MM.1S (cell line): ENCODE results near the gene DNMT3A.

Experiments
- DNase-seq: peaks from one replicate; pipeline ENCODE4 v3.0.0-alpha.2; 2015
- H2AFZ ChIP-seq: fragments of 300-600 bp; sonication (generic); 2 replicates; pipeline ENCODE4 v1.6.0; 2016; ENCODE audit warnings: antibody characterized with exemption, low read length
- H3F3A ChIP-seq: fragments of 300-600 bp; sonication (generic); 2 replicates; pipeline ENCODE4 v1.6.1; 2016; ENCODE audit warnings: mild to moderate bottlenecking, antibody characterized with exemption, low read length, moderate library complexity, mixed read lengths; ENCODE audit not compliant: insufficient read depth
- H3K27ac ChIP-seq: fragments of 300-600 bp; sonication (generic); 2 replicates; pipeline ENCODE4 v1.5.1; 2016; ENCODE audit warnings: mild to moderate bottlenecking, low read length
- H3K27me3 ChIP-seq: fragments of 300-600 bp; sonication (generic); replicated peaks from 2 replicates; pipeline ENCODE4 v1.6.0; 2016; ENCODE audit warnings: low read length; ENCODE audit not compliant: insufficient read depth
- H3K36me3 ChIP-seq: fragments of 300-600 bp; sonication (generic); replicated peaks from 2 replicates; pipeline ENCODE4 v1.6.1; 2016; ENCODE audit warnings: mild to moderate bottlenecking, low read length, mixed read lengths; ENCODE audit not compliant: insufficient read depth
- H3K4me1 ChIP-seq: fragments of 300-600 bp; sonication (generic); 2 replicates; pipeline ENCODE4 v1.6.1; 2016; ENCODE audit warnings: low read length, mixed read lengths
- H3K4me2 ChIP-seq: fragments of 300-600 bp; sonication (generic); 2 replicates; pipeline ENCODE4 v1.6.0; 2016; ENCODE audit warnings: low read depth, low read length
- H3K4me3 ChIP-seq: fragments of 300-600 bp; sonication (generic); 2 replicates; pipeline ENCODE4 v1.5.1; 2016; ENCODE audit warnings: low read length, mixed read lengths
- H3K79me2 ChIP-seq: fragments of 300-600 bp; sonication (generic); 2 replicates; pipeline ENCODE4 v1.6.1; 2016; ENCODE audit warnings: mixed run types, low read length, mixed read lengths
- H3K9ac ChIP-seq: fragments of 300-600 bp; sonication (generic); 2 replicates; pipeline ENCODE4 v1.6.1; 2016; ENCODE audit warnings: low read length, mixed read lengths
- H3K9me2 ChIP-seq: fragments of 300-600 bp; sonication (generic); replicated peaks from 2 replicates; pipeline ENCODE4 v1.6.1; 2016; ENCODE audit warnings: mild to moderate bottlenecking, low read length, mixed read lengths; ENCODE audit not compliant: insufficient read depth
- H3K9me3 ChIP-seq: fragments of 300-600 bp; sonication (generic); replicated peaks from 2 replicates; pipeline ENCODE4 v1.6.1; 2016; ENCODE audit warnings: mild to moderate bottlenecking, low read length, mixed read lengths; ENCODE audit not compliant: insufficient read depth
- H4K20me1 ChIP-seq: fragments of 300-600 bp; sonication (generic); 2 replicates; pipeline ENCODE4 v1.6.1; 2016; ENCODE audit warnings: mild to moderate bottlenecking, low read length, moderate library complexity, mixed read lengths; ENCODE audit not compliant: insufficient read depth
- CTCF ChIP-seq: fragments of 300-600 bp; sonication (generic); IDR thresholded peaks from 2 replicates; pipeline ENCODE4 v1.5.1; 2016; ENCODE audit warnings: antibody characterized with exemption, low read length, mixed read lengths
- EZH2 ChIP-seq: fragments of 300-600 bp; sonication (generic); optimal IDR thresholded peaks from 2 replicates; pipeline ENCODE3; 2017; ENCODE audit warnings: low read depth, mild to moderate bottlenecking, antibody characterized with exemption, low read length, mixed read lengths
- EZH2phosphoT487 ChIP-seq: fragments of 300-600 bp; sonication (generic); IDR thresholded peaks from 2 replicates; pipeline ENCODE4 v1.6.1; 2018; ENCODE audit warnings: antibody characterized with exemption, low read length

DNMT3A gene

DNA sequence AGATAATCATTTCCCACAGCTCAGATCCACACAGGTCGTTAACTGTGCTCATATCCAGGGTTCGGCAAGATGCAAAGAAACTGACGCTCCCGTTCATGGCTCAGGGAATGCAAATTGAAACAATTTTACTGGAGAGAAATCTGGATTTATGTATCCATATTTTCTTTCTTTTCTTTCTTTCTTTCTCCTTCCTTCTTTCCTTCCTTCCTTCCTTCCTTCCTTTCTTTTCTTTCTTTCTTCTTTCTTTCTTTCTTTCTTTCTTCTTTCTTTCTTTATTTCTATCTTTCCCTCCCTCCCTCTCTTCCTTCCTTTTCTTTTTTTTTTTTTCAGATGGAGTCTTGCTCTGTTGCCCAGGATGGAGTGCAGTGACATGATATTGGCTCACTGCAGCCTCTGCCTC lies 153.3 kb downstream of the DNMT3A start:
- Histone ChIP-seq H3K27me3 (no peaks in the 10 kb centered on the region), H3K36me3 (no peaks in the 10 kb centered on the region), H3K4me1 (no peaks in the 10 kb centered on the region), H3K27ac (no peak overlapping the region), H4K20me1 (no peaks in the 10 kb centered on the region), H3K4me3 (no peak overlapping the region), H2AFZ (no peak overlapping the region), H3F3A (no peaks in the 10 kb centered on the region), H3K9me3 (no peaks in the 10 kb centered on the region), H3K4me2 (no peak overlapping the region), H3K9ac (no peak overlapping the region), H3K9me2 (no peaks in the 10 kb centered on the region), H3K79me2 (no peaks in the 10 kb centered on the region)
- DNase-seq = no peak
- TF ChIP-seq EZH2phosphoT487 (no peak), EZH2 (no peak)

DNA sequence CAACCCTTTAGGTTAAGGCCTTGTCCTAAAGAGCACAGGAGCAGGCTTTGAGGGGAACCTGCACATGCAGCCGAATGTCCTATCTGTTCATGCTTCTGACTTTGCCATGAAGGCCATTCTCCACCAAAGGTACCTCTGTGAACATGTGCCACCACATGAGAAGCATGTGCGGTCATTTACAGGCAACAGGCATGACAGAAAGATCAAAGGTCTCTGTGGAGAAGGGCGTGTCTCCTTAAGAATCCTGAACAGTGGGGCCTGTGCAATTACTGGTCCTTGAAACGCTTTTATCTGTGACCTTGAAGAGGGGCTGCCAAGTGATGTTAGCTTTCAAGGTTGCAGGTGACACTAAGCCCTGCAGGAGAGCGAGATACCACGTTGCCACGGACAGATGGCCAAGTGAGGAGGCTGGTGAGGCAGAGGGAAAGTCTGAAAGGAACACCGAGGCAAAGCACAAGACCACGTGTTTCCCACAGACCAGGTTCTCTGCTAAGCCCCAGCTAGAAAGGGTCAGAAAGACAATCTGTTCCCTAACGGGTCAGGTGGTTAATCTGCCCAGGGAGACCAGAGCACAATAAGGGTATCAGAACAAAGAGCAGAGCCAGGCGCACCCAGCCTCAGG lies 153.9 kb downstream of the DNMT3A start:
- H3K4me3 ChIP-seq = no peak overlapping the region
- H3K9ac ChIP-seq = no peak overlapping the region
- no peaks in the 10 kb centered on the region for H3K9me2 ChIP-seq
- H3K79me2 ChIP-seq = no peaks in the 10 kb centered on the region
- no peak overlapping the region for H3K4me2 ChIP-seq
- no peaks in the 10 kb centered on the region for H3K9me3 ChIP-seq
- H3F3A ChIP-seq = no peaks in the 10 kb centered on the region
- DNase-seq = no peak
- no peaks in the 10 kb centered on the region for H3K27me3 ChIP-seq
- no peak overlapping the region for H3K27ac ChIP-seq
- no peaks in the 10 kb centered on the region for H3K4me1 ChIP-seq
- no peaks in the 10 kb centered on the region for H3K36me3 ChIP-seq
- no peaks in the 10 kb centered on the region for H4K20me1 ChIP-seq
- TF ChIP-seq EZH2 (no peak), EZH2phosphoT487 (no peak), CTCF (no peak)
- no peak overlapping the region for H2AFZ ChIP-seq

- no peaks in the 10 kb centered on the region for H3K79me2 ChIP-seq
- H3K4me3 ChIP-seq = no peak overlapping the region
- H3K4me1 ChIP-seq = no peaks in the 10 kb centered on the region
- H3K27me3 ChIP-seq = no peaks in the 10 kb centered on the region
- H3K27ac ChIP-seq = no peak overlapping the region
- TF ChIP-seq CTCF = no peak
- no peak for TF ChIP-seq EZH2phosphoT487
- no peak for TF ChIP-seq EZH2
- H3K36me3 ChIP-seq = no peaks in the 10 kb centered on the region
- no peak for DNase-seq
- no peaks in the 10 kb centered on the region for H3K9me2 ChIP-seq
- no peaks in the 10 kb centered on the region for H4K20me1 ChIP-seq
- no peak overlapping the region for H3K9ac ChIP-seq
- H3K4me2 ChIP-seq = no peak overlapping the region
- no peaks in the 10 kb centered on the region for H3F3A ChIP-seq
- no peak overlapping the region for H2AFZ ChIP-seq
- H3K9me3 ChIP-seq = no peaks in the 10 kb centered on the region
Observed at GRCh38 chr2:25184254-25184653, 157.5 kb downstream of the DNMT3A start.

GRCh38 chr2:25178976-25179375 lies 162.7 kb downstream of the DNMT3A start:
- Histone ChIP-seq H3K27ac (no peak overlapping the region), H3K9me2 (no peaks in the 10 kb centered on the region), H2AFZ (no peak overlapping the region), H3K79me2 (no peaks in the 10 kb centered on the region), H3K36me3 (no peaks in the 10 kb centered on the region), H3K27me3 (no peaks in the 10 kb centered on the region), H3K9me3 (no peaks in the 10 kb centered on the region), H3K4me3 (no peak overlapping the region), H4K20me1 (no peaks in the 10 kb centered on the region), H3F3A (no peaks in the 10 kb centered on the region), H3K4me1 (no peaks in the 10 kb centered on the region), H3K4me2 (no peak overlapping the region), H3K9ac (no peak overlapping the region)
- no peak for DNase-seq
- TF ChIP-seq EZH2phosphoT487 = no peak
- TF ChIP-seq EZH2 = no peak
- no peak for TF ChIP-seq CTCF
